ENCODE measurements around the gene SPA17. TPM values are rescaled to one million over a fixed set of nuclear protein-coding genes. Genes with fewer than 3 reads are reported as not detected.

Gene SPA17
- total RNA-seq, 2 experiments from 2014 or later: 3.4 to 4.7 TPM

GRCh38 chr11:124681421-124681820, 7.7 kb downstream of the SPA17 start:
- Mint-ChIP-seq H3K4me3 (no peak overlapping the region), H3K4me1 (peaks cover under 1% of the 10 kb centered on the region), H3K9me3 (peaks cover 17% of the 10 kb centered on the region), H3K27ac (no peak overlapping the region), H3K27me3 (no peaks in the 10 kb centered on the region), H3K36me3 (peaks cover 14% of the 10 kb centered on the region)
- no peak for DNase-seq

- Mint-ChIP-seq H3K4me3 (no peak overlapping the region), H3K9me3 (peaks cover 17% of the 10 kb centered on the region), H3K27ac (no peak overlapping the region), H3K27me3 (no peaks in the 10 kb centered on the region), H3K36me3 (peaks cover 14% of the 10 kb centered on the region), H3K4me1 (no peaks in the 10 kb centered on the region)
- no peak for DNase-seq
Measured at GRCh38 chr11:124682443-124682842, 8.7 kb downstream of the SPA17 start.

GRCh38 chr11:124693142-124693541, 19.4 kb downstream of the SPA17 start:
- H3K4me3 Mint-ChIP-seq: no peak overlapping the region
- no peak for DNase-seq
- no peaks in the 10 kb centered on the region for H3K9me3 Mint-ChIP-seq
- H3K4me1 Mint-ChIP-seq: no peaks in the 10 kb centered on the region
- no peak overlapping the region for H3K27ac Mint-ChIP-seq
- peaks cover 2% of the 10 kb centered on the region for H3K27me3 Mint-ChIP-seq
- no peaks in the 10 kb centered on the region for H3K36me3 Mint-ChIP-seq

GRCh38 chr11:124699547-124699946, 25.8 kb downstream of the SPA17 start:
- H3K27ac Mint-ChIP-seq: no peak overlapping the region
- peaks cover 8% of the 10 kb centered on the region for H3K27me3 Mint-ChIP-seq
- H3K4me1 Mint-ChIP-seq: no peaks in the 10 kb centered on the region
- H3K4me3 Mint-ChIP-seq: no peak overlapping the region
- peaks cover 3% of the 10 kb centered on the region for H3K9me3 Mint-ChIP-seq
- no peak for DNase-seq
- H3K36me3 Mint-ChIP-seq: no peaks in the 10 kb centered on the region

- no peak for DNase-seq
- Mint-ChIP-seq H3K36me3 (no peaks in the 10 kb centered on the region), H3K27ac (no peak overlapping the region), H3K9me3 (peaks cover 3% of the 10 kb centered on the region), H3K27me3 (peaks cover 8% of the 10 kb centered on the region), H3K4me1 (no peaks in the 10 kb centered on the region), H3K4me3 (no peak overlapping the region)
Measured at GRCh38 chr11:124700028-124700427, 26.3 kb downstream of the SPA17 start.

DNA sequence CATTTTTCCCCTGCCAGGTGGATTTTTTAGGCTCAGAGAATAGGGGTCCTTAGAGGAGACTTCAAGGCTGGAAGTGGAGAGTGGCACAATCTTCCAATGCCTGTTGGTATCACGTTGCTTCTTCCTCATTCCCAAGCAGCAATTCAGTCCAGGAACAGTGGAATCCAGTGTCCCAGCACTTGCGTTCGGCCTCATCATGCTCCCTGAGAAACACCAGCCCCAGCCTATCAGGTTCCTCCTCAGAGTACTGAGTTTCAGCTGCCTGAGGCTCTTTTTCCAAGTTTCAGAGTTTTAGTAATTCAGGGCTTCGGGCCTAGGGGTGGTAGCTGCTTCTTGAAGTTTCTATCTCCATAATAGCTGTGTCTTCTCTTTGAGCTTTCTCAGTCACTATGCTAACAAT, 34.1 kb downstream of the SPA17 start:
- H3K27me3 Mint-ChIP-seq: peaks cover 4% of the 10 kb centered on the region
- H3K4me3 Mint-ChIP-seq: no peak overlapping the region

GRCh38 chr11:124712392-124712791, 38.7 kb downstream of the SPA17 start:
- Mint-ChIP-seq H3K27ac (no peak overlapping the region), H3K27me3 (peaks cover 37% of the 10 kb centered on the region), H3K4me3 (no peak overlapping the region), H3K9me3 (peaks cover 5% of the 10 kb centered on the region), H3K4me1 (peaks cover 1% of the 10 kb centered on the region), H3K36me3 (peaks cover 4% of the 10 kb centered on the region)
- no peak for DNase-seq

More for the DNA sequence above, 34.1 kb downstream of the SPA17 start:
- H3K4me1 Mint-ChIP-seq: no peaks in the 10 kb centered on the region
- no peak overlapping the region for H3K27ac Mint-ChIP-seq
- H3K9me3 Mint-ChIP-seq: peaks cover 9% of the 10 kb centered on the region
- H3K36me3 Mint-ChIP-seq: peaks cover 4% of the 10 kb centered on the region
- DNase-seq: no peak

DNA sequence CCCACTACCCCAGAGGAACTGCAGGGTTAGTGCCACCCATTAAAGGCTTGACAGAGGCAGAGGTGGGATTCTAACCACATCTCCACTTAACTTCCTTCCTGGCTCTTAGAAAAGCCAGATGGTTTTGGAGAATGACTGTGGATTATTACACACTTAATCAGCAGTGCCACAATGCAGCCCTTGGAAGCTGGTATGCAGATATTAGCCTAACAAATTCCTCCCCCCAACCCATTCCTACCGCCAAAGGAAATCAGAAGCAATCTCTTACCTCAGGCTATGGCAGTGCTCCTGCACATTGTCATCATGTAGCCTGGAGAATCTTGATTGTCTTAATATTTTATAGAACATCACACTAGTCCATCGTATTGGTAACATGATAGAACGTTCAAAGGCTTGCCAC, 42.9 kb downstream of the SPA17 start:
- Mint-ChIP-seq H3K36me3 (no peaks in the 10 kb centered on the region), H3K9me3 (no peaks in the 10 kb centered on the region), H3K4me1 (peaks cover 9% of the 10 kb centered on the region), H3K27ac (no peak overlapping the region), H3K27me3 (peaks cover 61% of the 10 kb centered on the region), H3K4me3 (no peak overlapping the region)
- DNase-seq: no peak

GRCh38 chr11:124717421-124717785, 43.7 kb downstream of the SPA17 start:
- DNase-seq: no peak
- peaks cover 15% of the 10 kb centered on the region for H3K4me1 Mint-ChIP-seq
- no peaks in the 10 kb centered on the region for H3K36me3 Mint-ChIP-seq
- H3K27me3 Mint-ChIP-seq: peaks cover 66% of the 10 kb centered on the region
- no peak overlapping the region for H3K27ac Mint-ChIP-seq
- no peaks in the 10 kb centered on the region for H3K9me3 Mint-ChIP-seq
- no peak overlapping the region for H3K4me3 Mint-ChIP-seq

GRCh38 chr11:124717786-124718651, 44.3 kb downstream of the SPA17 start:
- Mint-ChIP-seq H3K36me3 (no peaks in the 10 kb centered on the region), H3K27me3 (peaks cover 71% of the 10 kb centered on the region), H3K4me3 (peak overlapping the region; percentile 64), H3K27ac (no peak overlapping the region), H3K4me1 (peaks cover 21% of the 10 kb centered on the region), H3K9me3 (no peaks in the 10 kb centered on the region)
- peak; percentile 15 for DNase-seq

GRCh38 chr11:124718801-124719200, 45.1 kb downstream of the SPA17 start:
- DNase-seq: no peak
- Mint-ChIP-seq H3K27ac (no peak overlapping the region), H3K27me3 (peaks cover 64% of the 10 kb centered on the region), H3K36me3 (no peaks in the 10 kb centered on the region), H3K4me1 (peaks cover 21% of the 10 kb centered on the region), H3K9me3 (no peaks in the 10 kb centered on the region), H3K4me3 (no peak overlapping the region)

- Mint-ChIP-seq H3K4me1 (peaks cover 26% of the 10 kb centered on the region), H3K36me3 (no peaks in the 10 kb centered on the region), H3K27me3 (peaks cover 63% of the 10 kb centered on the region), H3K9me3 (no peaks in the 10 kb centered on the region), H3K4me3 (no peak overlapping the region), H3K27ac (no peak overlapping the region)
- no peak for DNase-seq
Measured at GRCh38 chr11:124719534-124719933, 45.8 kb downstream of the SPA17 start.

GRCh38 chr11:124722176-124722575, 48.5 kb downstream of the SPA17 start:
- DNase-seq: no peak
- no peak overlapping the region for H3K4me3 Mint-ChIP-seq
- H3K27me3 Mint-ChIP-seq: peaks cover 52% of the 10 kb centered on the region
- no peak overlapping the region for H3K27ac Mint-ChIP-seq
- peaks cover 35% of the 10 kb centered on the region for H3K4me1 Mint-ChIP-seq
- H3K9me3 Mint-ChIP-seq: no peaks in the 10 kb centered on the region
- H3K36me3 Mint-ChIP-seq: no peaks in the 10 kb centered on the region

- Mint-ChIP-seq H3K27me3 (peaks cover 30% of the 10 kb centered on the region), H3K27ac (no peak overlapping the region)
Measured at GRCh38 chr11:124724979-124725718, 51.4 kb downstream of the SPA17 start.

DNA sequence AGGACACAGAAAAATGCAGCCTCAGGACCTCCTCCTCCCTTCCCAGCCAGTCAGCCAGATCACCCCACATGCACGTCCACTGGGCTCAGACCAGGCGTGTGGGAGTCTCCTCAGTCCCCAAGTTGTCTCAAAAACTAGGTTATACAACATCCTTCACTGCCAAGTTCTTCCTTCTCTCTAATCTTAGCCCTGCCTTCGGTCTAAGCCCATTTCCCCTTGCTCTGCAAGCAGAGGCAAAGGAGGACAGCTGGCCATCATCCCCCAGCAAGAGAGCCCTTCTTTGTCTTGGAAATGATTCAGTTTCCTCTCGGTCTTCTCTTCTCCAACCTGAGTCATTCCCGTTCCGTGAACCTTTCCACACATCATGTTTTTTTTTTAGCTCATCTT, 52.0 kb downstream of the SPA17 start:
- Mint-ChIP-seq H3K27ac (no peak overlapping the region), H3K9me3 (no peaks in the 10 kb centered on the region), H3K36me3 (no peaks in the 10 kb centered on the region), H3K4me3 (no peak overlapping the region), H3K4me1 (peaks cover 26% of the 10 kb centered on the region), H3K27me3 (peaks cover 28% of the 10 kb centered on the region)
- DNase-seq: no peak

More at GRCh38 chr11:124724979-124725718, 51.4 kb downstream of the SPA17 start:
- Mint-ChIP-seq H3K36me3 (no peaks in the 10 kb centered on the region), H3K4me3 (no peak overlapping the region), H3K9me3 (no peaks in the 10 kb centered on the region), H3K4me1 (peaks cover 26% of the 10 kb centered on the region)
- no peak for DNase-seq
